Kidney epithelial cell (primary cell): ENCODE measurements around the gene ABL1. TPM values are rescaled to one million over a fixed set of nuclear protein-coding genes. Genes with fewer than 3 reads are reported as not detected.

Source experiments
- DNase-seq: peaks from one replicate; pipeline ENCODE4 v3.0.0-alpha.2; 2010; ENCODE audit warnings: low read depth
- H3K27me3 ChIP-seq: 2 replicates; pipeline ENCODE4 v1.6.0; 2011; ENCODE audit warnings: low read length; ENCODE audit not compliant: control insufficient read depth, insufficient read depth
- H3K36me3 ChIP-seq: 2 replicates; pipeline ENCODE4 v1.5.1; 2011; ENCODE audit warnings: low read length; ENCODE audit not compliant: control insufficient read depth, insufficient read depth
- H3K4me3 ChIP-seq: 2 replicates; pipeline ENCODE4 v1.5.1; 2011; ENCODE audit warnings: low read depth, mild to moderate bottlenecking, control low read depth, low read length
- total RNA-seq: library from RNA; depleted of rRNA; stranded (reverse); fragments of >200 nt; gene quantifications from 2 replicates; pipeline ENCODE4 v1.2.3, GENCODE V29; 2015
- TF ChIP-seq, protein P1 (sequence below): IDR thresholded peaks from 2 replicates; pipeline ENCODE4 v1.5.1; 2011; ENCODE audit warnings: mild to moderate bottlenecking, moderate library complexity, low read length, control low read depth, inconsistent platforms; ENCODE audit not compliant: insufficient read depth, poor library complexity, severe bottlenecking

Gene ABL1
- total RNA-seq, 1 donor from 2014 or later: 83.7 TPM

DNA sequence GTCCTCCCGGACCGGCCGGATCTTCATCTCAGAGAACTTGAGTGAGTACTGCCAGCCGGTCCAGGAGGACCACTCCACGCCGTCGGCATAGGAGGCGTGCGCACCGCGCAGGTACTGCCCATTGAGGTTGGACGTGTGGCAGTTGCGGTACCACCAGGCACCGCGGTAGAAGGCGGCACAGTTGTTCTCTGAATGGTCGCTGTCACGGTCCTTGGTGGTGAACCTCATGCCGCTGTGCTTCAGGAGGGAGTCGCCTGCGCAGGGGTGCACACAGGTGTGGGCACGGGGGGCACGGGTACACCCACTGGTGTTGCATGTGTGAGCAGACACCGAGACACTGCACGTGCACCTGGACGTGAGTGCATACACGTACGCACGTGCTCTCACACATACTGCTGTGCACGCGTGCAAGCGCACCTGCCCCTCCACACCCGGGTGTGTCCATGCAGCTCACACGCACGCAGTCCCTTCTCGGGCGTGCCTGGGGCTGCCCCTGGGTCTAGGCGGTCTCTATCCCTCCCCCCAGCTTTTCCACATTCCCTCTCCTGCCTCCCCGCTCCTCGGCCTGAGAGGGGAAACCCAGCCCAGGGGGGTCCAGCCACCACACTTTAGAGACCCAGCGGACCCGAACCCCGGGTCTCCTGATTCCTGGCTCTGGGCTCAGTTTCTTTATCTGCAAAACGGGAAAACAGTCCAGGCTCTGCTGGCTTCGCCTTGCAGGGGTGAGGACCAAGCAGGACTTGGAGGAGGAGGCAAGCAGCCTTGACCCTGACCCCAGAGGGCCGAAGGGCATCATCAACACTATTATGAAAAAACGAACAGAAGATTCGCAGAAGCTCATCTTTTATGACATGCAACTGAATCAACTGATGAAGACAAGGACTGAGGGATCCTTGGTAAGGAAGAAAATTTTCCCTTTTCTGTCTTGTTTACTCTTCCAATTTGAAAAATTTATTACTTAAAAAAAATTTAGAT is 69.3 kb downstream of the ABL1 start:
- no peak overlapping the region for H3K4me3 ChIP-seq

DNA sequence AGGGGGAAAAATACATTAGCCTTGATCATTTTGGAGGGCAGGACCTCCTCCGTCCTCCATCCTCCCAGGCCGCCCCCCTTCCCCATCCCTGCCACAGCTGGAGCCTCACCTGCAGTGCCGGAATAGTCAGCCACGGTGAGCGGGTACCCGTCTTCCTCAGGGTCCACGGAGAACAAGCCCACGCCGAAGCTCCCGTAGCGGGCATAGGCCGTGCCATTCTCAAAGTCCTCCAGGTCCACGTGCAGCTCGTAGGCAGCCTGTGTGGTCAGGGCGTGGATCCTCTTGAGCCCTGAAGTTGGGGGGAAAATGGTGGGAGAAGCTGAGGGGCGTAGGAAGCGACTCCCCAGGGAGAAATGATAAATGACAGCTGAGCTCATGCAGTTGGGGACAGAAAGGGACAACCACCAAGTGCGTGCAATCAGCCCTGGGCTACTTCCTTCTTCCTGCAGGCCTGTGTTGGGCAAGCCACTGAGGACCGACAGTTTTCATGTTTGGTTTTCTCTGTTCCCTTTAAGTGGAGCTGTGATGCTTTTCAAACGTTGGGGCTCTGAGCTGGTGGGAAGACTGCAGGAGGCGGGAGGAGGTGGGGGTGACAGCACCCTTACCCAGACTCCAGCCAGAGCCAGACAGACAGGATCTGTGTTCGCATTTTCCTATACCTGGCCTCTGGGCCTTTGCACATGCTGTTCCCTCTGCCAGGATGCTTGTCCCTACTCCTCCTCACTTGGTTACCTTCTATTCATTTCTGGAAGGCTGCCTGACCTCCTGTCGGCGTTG is 70.3 kb downstream of the ABL1 start:
- Histone ChIP-seq H3K36me3 (no peaks in the 10 kb centered on the region), H3K27me3 (peaks cover 19% of the 10 kb centered on the region), H3K4me3 (no peak overlapping the region)
- TF ChIP-seq, protein P1, sequence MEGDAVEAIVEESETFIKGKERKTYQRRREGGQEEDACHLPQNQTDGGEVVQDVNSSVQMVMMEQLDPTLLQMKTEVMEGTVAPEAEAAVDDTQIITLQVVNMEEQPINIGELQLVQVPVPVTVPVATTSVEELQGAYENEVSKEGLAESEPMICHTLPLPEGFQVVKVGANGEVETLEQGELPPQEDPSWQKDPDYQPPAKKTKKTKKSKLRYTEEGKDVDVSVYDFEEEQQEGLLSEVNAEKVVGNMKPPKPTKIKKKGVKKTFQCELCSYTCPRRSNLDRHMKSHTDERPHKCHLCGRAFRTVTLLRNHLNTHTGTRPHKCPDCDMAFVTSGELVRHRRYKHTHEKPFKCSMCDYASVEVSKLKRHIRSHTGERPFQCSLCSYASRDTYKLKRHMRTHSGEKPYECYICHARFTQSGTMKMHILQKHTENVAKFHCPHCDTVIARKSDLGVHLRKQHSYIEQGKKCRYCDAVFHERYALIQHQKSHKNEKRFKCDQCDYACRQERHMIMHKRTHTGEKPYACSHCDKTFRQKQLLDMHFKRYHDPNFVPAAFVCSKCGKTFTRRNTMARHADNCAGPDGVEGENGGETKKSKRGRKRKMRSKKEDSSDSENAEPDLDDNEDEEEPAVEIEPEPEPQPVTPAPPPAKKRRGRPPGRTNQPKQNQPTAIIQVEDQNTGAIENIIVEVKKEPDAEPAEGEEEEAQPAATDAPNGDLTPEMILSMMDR: no peak
- DNase-seq: no peak

More for the DNA sequence above, 69.3 kb downstream of the ABL1 start:
- H3K36me3 ChIP-seq: no peaks in the 10 kb centered on the region
- TF ChIP-seq, protein P1: no peak
- peaks cover 28% of the 10 kb centered on the region for H3K27me3 ChIP-seq
- DNase-seq: no peak

DNA sequence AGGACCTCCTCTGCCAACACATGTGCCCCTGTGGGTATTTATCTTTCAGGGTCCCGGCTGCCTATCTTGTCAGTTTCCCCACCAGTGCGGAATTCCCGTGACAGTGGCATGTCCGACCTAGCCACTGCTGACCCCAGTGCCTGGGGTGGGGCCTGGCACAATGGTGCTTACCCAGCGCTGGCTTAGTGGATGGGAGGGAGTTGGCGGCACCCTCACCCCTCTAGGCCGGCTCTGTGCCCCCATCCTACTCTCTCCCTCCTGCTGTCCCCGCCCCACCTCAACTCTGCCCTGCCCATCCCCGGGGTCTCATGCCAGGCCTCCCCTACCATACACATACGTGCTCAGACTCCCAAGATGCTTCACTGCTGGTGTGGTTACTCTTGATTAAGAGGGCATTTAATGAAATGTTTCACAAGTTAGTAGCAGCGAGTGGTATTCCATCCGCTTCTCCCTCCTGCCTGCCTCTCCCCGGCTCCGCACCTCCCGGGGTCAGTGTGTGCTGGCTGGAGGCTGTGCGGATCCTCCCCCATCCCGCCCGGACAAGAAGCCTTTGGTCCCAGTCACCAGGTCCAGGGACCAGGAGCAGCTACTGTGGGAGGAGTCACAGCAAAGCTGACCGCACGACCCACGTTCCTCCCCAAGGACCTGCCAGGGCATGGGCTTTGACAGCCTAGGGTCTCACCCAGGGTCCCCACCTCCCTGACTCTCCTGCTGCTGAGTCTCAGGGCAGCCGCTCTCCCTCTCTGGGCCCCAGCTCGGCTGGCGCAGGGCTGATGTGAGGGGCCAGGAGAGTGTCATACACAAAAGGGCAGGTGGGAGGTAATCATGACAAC is 71.1 kb downstream of the ABL1 start:
- no peak overlapping the region for H3K4me3 ChIP-seq
- no peaks in the 10 kb centered on the region for H3K36me3 ChIP-seq
- peaks cover 12% of the 10 kb centered on the region for H3K27me3 ChIP-seq
- DNase-seq: no peak
- TF ChIP-seq, protein P1: no peak

DNA sequence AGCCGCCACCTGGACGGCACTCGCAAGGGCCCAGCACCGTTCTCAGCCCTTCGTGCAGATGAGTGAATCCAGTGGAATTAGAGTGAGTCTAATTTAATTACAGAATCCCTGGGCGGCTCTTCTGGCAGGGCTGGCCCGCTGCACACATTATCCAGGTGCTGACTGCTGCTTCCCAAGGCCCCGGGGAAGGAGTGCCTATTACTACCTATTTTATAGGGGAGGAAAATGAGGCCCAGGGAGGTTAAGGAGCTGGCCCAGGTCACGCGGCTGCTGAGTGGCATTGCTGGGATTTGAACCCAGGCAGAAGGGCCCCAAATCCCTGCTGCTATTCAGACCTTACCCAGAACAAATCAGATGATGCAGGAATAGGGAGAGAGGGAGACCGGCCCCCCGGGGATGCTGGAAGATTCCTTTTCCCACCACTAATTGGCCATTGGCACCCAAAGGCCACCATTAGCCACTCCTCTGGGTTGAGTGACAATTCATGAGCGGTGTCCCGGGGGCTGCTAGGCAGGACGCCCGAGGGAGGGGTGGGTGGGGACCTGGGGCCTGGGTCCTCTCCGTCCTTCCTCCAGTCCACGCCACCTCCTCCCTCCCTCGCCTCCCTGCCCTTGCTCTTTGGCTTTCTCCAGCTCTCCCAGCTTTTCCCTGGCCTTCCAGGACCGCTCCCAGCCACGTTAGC is 71.8 kb downstream of the ABL1 start:
- Histone ChIP-seq H3K36me3 (no peaks in the 10 kb centered on the region), H3K27me3 (peaks cover 8% of the 10 kb centered on the region), H3K4me3 (no peak overlapping the region)
- no peak for DNase-seq
- TF ChIP-seq, protein P1: no peak

DNA sequence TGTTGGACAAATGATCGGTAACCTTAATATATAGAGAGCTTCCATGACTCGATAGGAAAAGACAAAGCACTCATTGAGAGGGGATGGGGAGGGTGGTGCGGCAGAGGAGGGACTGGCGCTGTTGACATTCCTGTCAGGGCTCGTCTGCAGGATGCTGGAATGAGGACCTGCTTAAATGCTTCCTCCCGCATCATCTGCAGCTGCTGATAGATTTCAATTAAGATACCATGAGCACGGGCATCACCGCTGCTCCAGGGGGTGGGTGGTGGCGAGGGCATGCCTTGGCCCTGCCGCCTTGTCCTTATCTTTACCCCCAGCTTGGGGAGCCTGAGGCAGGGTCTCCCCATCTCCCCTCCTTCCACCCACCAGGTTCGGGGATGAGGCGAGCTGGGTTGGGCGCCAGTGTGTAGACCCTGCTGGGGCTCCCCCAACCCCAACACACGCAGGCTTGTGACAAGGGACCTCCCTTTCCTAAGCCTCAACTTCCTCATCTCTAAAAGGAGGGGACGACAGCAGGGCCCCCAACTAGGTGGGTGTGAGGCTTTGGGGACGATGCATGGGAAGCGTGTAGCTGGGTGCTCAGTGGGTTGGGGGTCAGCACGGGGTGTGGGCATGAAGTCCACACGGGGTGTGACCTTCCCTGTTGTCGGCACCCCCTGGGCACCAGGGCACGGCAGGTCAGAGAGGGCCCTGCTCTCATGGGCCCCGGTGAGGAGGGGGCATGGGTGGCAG is 73.3 kb downstream of the ABL1 start:
- DNase-seq: no peak
- peaks cover 8% of the 10 kb centered on the region for H3K27me3 ChIP-seq
- no peak overlapping the region for H3K4me3 ChIP-seq
- TF ChIP-seq, protein P1: no peak
- H3K36me3 ChIP-seq: no peaks in the 10 kb centered on the region
